AG09309 (cell line): ENCODE results near the gene PTGFR.

Source experiments
- DNase-seq: peaks from one replicate; pipeline ENCODE4 v3.0.0-alpha.2; 2010; ENCODE audit warnings: low read depth
- H3K4me3 ChIP-seq: 2 replicates; pipeline ENCODE4 v1.5.1; 2011; ENCODE audit warnings: mild to moderate bottlenecking, low read depth, low read length, moderate library complexity; ENCODE audit not compliant: control insufficient read depth
- TF ChIP-seq, protein P1 (sequence below): IDR thresholded peaks from 2 replicates; pipeline ENCODE4 v1.5.1; 2011; ENCODE audit warnings: mild to moderate bottlenecking, low read depth, low read length, inconsistent platforms; ENCODE audit not compliant: insufficient read depth, control insufficient read depth; ENCODE audit errors: missing control alignments

The PTGFR gene

DNA sequence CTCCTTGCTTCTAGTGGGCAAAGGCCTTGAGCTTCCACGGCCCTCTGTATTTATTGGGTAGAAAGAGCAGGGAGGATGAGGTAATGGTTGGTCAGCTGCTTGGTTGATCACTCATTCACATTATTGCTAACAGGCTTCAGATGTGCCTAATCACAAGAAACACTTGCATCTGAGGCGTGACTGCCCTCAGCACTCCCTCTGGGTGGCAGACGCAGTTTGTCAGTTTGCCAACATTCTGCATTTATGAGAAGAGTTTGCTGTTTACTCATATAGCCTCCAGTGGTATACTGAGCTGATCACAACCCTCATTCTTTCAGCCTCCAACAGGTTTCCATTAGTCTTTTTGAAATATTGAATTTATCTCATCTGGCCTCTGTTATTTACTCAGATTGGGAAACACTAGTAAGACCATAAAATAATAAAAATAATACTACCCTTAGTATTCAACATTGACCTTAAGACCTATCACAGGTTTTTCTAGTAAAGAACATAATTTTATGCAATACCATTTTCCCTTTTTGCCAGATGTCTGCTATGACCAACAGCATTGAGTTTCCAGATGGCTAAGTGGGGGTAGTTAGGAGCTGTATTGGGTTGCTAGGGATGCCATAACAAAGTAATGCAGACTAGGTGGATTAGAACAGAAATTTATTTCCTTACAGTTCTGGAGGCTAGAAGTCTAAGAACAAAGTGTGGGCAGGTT is 53.3 kb downstream of the PTGFR start:
- no peak overlapping the region for H3K4me3 ChIP-seq
- TF ChIP-seq, protein P1, sequence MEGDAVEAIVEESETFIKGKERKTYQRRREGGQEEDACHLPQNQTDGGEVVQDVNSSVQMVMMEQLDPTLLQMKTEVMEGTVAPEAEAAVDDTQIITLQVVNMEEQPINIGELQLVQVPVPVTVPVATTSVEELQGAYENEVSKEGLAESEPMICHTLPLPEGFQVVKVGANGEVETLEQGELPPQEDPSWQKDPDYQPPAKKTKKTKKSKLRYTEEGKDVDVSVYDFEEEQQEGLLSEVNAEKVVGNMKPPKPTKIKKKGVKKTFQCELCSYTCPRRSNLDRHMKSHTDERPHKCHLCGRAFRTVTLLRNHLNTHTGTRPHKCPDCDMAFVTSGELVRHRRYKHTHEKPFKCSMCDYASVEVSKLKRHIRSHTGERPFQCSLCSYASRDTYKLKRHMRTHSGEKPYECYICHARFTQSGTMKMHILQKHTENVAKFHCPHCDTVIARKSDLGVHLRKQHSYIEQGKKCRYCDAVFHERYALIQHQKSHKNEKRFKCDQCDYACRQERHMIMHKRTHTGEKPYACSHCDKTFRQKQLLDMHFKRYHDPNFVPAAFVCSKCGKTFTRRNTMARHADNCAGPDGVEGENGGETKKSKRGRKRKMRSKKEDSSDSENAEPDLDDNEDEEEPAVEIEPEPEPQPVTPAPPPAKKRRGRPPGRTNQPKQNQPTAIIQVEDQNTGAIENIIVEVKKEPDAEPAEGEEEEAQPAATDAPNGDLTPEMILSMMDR: no peak
- peak; percentile 63 for DNase-seq

DNA sequence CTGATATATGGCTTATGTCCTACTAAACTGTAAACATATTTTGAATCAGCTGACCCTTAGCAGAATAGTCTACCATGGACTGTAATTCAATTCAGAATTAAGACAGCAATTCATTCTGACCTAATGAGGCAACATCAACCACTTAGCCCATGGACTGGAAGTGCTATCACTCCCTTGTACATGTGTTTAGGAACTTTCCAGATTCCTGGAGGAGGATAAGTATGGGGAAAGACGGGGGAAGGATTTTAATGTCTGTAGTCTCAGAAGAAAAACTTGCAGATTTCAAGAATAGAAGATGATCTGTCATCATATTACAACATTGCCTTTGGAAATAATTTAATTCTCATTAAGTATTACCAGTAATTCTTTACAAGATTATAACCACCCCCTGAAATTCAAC is 56.3 kb downstream of the PTGFR start:
- TF ChIP-seq, protein P1: no peak
- no peak overlapping the region for H3K4me3 ChIP-seq
- no peak for DNase-seq

DNA sequence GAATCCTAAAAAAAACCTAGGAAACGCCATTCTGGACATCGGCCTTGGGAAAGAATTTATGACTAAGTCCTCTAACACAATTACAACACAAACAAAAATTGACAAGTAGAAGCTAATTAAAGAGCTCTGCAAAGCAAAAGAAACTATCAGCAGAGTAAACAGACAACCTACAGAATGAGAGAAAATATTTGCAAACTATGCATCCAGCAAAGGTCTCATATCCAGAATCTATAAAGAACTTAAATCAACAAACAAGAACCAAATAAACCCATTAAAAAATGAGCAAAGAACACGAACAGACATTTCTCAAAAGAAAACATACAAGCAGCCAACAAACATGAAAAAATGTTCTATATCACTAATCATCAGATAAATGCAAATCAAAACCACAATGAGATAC is 58.6 kb downstream of the PTGFR start:
- TF ChIP-seq, protein P1: no peak
- DNase-seq: no peak

DNA sequence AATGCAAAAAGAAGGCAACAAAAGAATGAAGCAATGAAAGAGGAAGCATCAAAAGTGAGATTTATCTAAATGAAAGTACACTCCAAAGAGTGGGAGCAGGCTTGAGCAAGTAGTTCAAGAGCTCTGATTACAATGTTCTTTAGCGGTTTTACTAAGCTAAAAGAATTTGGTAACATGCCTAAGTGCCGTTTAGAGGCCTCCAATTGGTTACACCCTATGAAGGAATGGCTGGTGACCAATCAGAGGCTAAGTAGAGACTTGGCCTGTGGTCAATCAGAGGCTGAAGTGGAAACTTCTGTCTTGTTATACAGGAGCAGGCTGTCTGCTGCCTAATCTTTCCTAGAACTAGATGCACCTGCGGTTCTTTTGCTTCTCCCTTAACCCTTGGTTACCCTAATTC is 59.1 kb downstream of the PTGFR start:
- TF ChIP-seq, protein P1: no peak
- H3K4me3 ChIP-seq: no peak overlapping the region
- DNase-seq: no peak

More for the DNA sequence above, 58.6 kb downstream of the PTGFR start:
- H3K4me3 ChIP-seq: no peak overlapping the region

DNA sequence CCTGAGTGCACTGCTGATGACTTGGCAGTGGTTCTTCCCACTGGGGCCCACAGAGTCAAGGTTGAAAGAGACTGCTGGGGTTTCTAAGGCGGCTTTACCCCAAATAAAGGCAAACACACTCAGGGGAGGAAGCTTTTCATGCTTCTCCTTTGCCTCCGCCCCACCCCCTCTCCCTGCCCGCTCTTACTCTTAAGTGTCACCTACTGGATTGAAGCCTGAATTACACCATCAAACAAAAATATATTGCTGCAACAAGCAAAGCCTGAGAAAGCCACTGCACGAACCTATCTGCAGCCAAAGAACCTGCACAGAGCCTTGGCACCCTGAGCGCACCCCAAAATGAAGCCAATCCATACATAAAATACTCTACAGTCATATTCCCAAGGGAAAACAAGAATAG is 63.1 kb downstream of the PTGFR start:
- TF ChIP-seq, protein P1: peak; percentile 8
- H3K4me3 ChIP-seq: no peak overlapping the region
- no peak for DNase-seq

DNA sequence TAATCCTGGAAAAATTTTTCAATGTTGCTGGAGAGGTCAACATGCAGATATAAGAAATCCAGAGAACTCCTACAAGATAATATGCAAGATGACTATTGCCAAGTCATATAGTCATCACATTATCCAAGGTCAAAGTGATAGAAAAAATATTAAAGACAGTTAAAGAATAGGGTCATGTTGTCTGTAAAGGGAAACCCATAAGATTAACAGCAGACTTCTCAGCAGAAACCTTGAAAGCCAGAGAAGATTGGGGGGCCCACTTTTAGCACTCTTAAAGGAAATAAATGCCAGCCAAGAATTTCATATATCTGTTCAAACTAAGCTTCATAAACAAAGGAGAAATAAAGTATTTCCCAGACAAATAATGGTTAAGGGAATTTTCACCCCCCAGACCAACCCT is 64.1 kb downstream of the PTGFR start:
- DNase-seq: no peak
- TF ChIP-seq, protein P1: no peak
- H3K4me3 ChIP-seq: no peak overlapping the region
